HL-60/S4 treated with phorbol 12-myristate 13-acetate at 8.2 ng/mL for 4 days and 3 days (cell line): Measurements from ENCODE around the gene CERS6.
"Not testable (repeated sequence)": the region's sequence is repeated elsewhere in the genome, so short reads cannot be mapped to it uniquely, and the experiment has no call there.

Source experiments
- in situ Hi-C: fragments of 300-500 bp; cut with MboI; formaldehyde crosslinking; loops from 2 replicates; pipeline ENCODE4 v1.15.0; 2022; ENCODE audit warnings: low sequenced_read_pairs

The CERS6 gene

DNA sequence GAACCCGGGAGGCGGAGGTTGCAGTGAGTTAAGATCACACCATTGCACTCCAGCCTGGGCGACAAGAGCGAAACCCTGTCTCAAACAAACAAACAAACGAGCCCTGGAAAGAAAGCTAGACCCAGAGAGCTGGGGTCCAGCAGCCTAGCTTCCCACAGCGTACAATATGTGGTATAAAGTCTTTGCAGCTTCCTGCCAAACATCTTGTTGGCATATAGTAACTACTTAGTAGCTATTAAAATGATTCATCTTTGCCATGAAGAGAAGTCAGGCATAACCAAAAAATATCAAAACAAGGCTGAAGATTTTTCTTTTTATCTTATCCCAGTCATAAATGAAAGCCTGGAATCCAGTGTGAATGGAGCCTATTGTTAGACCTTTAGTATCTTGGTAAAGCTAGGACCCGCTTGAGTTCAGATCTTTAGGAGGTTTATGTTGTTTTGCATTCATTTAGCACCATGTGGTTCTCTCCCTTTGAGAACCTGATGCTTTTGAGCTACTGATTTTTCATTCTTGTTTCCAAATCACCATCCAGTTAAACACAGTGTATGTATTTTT, 206.7 kb downstream of the CERS6 start:
- in situ Hi-C loops, result no loop called here

DNA sequence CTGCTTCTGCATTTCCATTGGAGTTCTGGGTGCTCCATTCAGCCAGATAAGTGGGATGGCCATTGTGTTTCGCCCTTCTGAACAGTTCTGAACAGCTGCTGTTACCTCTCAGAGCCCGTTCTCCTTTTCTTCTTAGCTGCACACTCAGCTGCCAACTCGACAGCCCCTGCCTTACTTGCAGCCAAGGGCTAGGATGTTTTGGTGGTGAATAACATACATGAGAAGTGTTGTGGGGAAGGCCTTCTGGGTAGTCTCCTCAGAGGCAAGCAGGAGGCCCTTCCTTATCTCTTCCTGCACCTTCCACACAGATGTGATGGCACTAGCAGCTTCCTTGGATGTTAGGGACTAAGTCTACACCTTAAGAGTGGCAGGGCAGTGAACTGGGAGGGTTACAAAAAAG, 207.9 kb downstream of the CERS6 start:
- in situ Hi-C loops, result no loop called here

DNA sequence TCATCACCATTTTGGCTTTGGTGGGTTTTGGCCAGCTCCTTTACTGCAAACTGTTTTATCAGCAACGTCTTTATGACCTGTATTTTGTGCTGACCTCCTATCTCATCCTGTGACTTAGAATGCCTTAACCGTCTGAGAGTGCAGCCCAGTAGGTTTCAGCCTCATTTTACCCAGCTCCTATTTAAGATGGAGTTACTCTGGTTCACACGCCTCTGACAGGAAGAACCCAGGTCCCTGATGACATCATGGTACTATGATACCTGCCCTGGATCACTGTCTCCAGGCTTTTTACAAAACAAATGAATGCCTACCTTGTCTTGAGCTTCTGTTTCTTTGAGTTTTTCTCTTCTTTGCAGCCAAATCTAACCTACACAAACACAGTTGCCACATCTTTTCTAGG, 208.6 kb downstream of the CERS6 start:
- in situ Hi-C loops, result not testable (repeated sequence)

DNA sequence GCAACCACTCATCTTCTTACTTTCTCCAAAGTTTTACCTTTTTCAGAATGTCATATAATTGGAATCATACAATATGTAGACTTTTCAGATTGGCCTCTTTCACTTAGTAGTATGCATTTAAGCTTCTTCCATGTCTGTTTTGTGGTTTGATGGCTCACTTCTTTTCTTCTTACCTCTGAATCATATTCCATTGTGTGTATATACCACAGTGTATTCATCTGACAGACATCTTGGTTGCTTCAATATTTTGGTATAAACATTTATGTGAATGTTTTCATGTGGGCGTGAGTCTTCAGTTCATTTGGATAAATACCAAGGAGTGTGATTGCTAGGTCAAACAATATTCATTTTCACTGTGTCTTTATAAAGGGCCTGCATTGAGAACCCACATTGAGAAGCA, 210.3 kb downstream of the CERS6 start:
- in situ Hi-C loops, result no loop called here

DNA sequence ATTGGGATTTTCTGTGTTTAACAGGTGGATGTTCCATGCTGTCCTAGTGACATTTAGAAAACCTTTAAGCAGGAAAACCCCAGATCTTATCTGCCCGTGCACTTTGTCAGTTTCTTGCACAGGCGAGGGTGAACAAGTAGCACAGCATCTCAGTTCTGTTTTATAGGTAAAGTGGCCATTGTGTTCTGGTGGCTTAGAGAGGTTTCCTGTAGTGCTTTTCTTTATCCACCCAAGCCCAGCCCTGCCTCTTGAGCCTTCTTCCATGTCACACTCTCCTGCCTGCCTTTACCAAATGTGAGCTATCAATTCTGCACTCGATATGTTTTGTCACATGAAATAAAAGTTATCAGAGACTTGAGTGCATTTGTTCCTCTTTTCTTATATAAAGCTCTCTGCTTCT, 211.1 kb downstream of the CERS6 start:
- in situ Hi-C loops, result no loop called here

DNA sequence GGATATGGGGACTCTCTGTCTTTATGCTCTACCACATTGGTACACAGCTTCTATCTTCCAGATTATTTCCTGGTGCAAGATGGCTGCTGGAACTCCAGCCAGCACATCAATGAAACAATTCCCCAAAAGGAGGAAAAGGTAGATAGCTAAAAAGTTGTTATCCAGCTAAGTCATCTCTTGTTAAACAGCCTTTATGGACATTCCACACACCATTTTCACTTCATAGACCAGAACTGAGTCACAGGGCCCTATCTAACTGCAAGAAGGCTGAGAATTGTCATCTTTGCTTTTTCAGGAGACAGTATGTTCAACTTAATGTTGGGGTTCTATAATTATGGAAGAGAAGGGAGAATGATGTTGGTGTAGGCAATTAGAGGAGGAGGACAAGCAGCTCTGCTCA, 213.1 kb downstream of the CERS6 start:
- in situ Hi-C loops, result no loop called here

DNA sequence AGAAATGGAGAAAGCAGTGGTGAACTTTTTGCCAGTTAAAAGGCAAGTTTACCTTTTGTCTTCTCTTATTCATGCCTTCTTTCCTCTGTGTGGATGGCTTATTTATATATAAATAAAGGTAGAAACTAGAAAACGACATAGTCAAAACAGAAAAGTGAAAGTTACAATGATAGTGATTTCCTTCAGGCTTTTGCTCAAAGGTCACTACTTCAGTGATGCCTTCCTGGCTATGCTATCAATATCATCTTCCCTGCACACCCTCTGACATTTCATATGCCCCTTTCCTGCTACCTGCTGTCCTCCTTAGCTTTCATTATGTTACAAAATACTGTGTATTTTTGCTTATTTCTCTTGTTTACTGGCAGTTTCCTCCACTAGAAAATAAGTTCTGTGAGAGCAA, 214.4 kb downstream of the CERS6 start:
- in situ Hi-C loops, result no loop called here

DNA sequence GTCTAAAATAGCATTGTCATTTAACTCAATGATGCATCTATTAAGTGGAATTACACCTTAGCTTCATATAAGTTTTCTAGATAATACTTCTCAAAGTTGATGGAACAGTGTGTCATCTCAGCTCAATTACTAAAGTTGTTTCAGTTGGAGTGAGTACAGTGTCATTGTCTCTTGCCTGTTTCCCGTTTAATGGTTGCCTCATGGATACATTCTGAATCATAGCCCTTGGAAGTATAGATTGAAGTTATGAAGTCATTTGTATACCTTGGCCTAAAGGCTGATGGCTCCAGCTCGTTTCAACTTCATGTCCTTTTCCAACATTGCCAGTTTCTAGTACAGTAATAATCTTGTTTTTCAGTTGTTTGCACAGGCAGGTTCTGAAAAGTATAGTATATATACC, 215.9 kb downstream of the CERS6 start:
- in situ Hi-C loops, result no loop called here

DNA sequence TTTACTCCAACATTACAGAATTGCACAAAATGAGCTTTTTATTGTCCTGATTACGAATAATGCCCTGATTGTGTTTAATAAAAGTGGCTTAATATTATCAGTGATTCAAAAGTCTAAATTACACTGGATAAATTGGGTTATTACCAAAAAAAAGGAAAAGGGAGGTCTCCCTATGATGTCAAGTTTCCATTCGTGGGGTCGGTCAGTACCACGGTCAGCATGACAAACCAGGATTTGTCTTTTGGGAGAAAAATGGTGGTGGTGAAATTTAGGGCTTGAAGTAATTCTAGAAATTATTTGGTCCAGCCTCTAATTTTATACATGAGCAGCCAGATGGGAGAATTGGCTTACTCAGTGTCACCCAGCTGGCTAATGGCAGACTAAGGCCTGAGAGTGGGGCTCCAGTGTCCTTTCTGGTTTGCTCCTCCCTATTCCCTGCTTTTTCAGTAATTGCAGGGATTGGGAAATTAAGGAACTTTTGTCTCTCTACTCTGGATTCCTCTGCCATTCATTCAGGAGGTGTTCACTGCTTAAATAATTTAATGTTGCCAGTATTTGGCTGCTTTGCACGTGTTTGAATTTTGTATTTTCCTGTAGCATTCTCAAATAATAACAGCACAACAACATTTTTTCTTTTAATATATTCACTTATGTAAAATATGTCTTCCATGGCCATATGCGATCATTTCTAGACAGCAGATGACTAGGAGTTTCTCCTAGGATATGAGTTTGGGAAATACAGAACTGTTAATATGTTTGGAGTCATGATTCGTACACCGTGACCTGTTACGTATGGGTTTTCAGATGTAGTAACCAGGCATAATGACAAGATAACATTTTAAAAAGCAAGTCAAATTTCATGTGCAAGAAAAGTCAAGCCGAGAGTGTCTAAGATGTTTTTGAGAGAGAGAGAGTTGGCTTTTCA, 217.5 kb downstream of the CERS6 start:
- in situ Hi-C loops, result no loop called here

DNA sequence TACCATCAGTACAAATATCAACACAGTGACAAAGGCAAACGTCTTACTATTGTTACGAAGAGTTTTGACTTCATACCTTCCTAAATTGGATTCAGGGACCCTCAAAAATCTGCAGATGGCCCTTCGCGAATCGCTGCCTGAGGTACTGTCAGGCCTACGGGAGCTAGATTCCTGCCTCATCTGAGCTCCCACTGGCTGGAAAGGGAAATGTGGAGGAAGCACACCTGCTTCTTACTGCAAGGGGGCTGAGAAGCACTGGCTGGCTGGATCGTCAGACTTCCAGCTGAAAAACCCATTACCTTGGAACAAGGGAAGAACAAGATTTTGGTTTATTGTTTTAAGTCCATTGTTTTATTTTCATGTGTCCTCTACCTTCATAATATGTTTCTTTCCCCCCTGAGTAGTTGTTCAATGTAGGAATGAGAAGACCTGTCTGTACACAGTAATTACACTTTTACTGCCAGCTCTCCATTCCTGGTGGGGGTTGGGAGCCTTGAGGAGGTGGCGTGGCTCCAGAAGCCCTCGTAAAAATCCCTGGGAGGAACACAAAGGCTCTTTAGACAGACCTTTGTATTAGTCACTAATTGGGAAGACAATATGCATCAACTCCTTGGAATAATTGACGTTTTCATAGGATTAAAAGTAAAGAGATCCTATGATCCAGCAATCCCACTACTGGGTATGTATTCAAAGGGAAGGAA, 222.2 kb downstream of the CERS6 start:
- in situ Hi-C loops, result no loop called here

DNA sequence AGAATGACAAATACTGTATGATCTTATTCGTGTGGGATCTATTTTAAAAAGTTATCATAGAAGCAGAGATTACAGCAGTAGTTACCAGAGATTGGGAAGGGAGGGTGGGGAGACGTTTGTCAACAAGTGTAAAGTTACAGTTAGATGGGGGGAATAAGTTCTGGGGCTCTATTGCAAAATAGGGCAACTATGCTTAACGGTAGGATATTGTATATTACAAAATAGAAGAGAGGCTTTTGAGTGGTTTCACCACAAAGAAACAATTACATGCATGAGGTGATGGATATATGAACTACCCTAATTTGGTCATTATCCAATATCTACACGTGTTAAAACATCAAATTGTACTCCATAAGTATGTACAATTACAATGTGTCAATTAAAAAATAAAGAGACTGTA, 223.0 kb downstream of the CERS6 start:
- in situ Hi-C loops, result no loop called here

DNA sequence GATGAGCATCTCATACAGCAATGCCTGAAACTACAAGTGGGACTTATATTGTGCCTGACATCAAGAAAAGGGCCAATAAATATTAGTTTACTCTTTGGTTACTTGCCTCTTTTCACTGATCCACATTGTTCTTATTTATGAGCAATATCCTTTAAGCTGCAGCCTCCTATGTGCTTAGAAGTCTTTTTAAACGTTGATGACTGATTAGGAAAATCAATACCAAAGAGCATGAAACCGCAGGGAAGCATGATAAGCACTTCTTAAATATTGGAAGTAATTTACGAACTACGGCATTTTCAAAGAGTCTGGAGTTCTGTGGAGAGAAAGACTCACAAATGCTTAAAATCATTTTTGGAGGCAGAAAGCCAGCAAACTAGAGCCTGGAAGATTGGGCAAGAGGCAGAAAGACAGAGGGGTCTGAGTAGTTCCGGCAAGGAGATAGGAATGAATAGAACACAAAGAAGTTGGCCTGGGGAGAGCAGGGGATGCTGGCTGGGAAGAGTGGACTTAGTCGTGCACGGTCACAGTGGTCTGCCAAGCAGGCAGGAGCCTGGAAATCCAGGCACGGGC, 223.8 kb downstream of the CERS6 start:
- in situ Hi-C loops, result no loop called here

DNA sequence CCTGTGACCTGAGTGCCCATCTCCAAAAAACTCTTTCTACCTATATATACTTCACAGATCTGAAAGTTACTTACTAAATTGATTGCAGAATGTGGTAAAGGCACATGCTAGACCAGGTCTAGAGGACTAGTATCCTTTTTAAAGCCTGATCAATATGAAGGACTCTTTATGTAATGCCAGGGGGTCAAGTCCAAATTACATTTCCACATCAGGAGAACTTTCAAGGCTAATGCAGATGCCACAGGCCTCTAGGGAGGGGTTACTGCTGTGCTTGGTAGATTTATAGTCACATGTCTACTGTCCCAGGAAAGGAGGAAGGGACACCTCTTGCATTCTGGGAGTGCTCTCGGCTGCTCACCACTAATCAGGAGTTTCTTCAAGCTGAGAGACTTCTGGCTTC, 227.9 kb downstream of the CERS6 start:
- in situ Hi-C loops, result no loop called here

DNA sequence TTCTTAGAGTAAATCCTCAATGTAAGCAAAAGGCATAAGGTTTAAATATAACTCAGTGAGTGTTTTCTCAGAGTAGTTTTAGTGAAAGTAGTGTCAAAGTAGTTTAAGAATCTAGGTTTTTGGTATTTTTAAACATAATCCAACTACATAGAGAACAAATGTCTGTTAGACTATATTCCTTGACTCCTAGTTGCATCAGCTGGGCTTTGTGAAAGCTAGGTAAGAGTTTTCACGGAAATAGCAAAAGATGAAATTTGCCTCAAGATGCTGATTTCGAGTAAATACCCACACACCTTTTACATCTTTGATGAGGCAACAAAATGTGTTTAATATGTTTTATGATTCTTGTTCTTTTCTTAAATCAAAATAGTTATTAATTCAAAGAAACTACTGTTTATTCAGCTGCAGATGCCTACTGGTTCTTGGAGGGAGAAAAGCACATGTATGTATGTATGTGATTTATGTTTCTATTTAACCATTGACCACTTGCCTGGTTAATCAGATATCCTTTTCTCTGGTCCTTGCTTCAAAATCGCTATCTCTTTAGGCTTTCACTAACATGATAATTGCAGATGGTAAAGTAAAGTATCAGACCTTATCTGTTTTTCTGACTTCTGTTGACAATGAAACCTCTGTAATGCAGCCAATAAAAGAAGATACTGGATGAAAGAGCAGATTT, 229.0 kb downstream of the CERS6 start:
- in situ Hi-C loops, result no loop called here

DNA sequence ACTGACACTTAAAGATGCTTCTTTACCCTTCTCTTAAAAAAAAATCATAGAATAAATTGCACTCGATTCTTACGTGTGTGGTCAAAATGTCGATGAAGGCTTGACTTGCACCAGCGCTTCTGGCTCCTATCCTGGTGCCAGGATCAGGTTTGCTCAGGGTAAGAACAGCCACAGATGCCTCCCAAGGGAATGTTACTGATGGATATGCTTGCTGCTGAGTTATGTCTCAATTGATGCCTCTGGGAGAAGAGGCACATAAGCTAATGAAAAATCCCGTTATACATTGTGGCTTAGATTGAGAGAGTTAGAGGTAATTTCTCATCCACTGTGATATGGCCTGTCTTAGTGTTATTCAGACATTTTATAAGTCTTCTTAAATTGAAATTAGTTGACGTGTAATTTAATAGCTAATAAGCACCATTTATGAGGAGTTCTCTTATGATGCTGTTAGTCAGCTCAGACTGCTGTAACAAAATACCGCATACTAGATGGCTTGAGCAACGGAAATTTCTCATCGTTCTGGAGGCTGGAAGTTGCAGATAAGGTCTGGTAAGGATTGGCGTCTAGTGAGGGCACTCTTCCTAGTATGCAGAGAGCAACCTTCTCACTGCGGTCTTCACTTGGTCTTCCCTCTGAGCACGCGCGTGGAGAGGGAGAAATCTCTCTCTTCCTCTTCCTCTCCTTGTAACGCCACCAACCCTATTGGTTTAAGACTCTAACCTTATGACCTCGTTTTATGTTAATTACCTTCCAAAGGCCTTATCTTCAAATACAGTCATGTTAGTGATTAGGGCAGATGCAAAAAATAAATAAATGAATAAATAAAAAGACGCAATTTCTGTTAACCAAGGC, 229.8 kb downstream of the CERS6 start:
- in situ Hi-C loops, result no loop called here

DNA sequence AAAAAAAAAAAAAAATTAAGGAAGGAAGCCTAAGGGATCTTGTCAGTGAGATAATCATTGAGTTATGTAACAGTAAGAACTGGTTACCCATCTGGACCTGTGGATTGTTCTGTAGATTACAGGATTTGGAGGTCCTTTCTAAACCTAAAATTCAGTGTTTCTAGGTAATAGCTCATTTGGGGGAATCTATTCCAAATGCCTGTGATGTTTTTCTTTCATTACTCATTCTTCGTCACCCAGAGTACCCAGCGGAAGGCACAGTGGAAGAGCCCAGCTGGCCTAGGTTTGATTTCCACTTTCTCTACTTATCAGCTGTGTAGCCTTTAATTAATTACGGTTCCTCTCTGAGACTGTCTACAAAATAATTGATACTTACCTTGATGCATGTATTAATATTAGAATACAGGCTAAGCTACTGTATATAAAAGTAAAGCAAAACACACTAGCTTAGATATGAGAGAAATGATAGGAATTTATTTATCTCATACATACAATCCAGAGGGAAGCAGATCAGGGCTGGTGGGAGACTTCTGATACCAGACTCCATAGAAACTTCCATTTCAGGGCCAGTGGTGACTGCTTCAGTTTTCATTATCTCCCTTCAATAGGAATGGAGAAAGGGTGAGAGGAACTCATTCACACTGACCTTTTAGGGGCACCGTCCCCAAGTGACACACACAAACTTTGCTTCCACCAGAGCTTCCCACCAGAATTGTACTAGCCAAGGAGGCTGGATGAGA, 230.6 kb downstream of the CERS6 start:
- in situ Hi-C loops, result no loop called here

DNA sequence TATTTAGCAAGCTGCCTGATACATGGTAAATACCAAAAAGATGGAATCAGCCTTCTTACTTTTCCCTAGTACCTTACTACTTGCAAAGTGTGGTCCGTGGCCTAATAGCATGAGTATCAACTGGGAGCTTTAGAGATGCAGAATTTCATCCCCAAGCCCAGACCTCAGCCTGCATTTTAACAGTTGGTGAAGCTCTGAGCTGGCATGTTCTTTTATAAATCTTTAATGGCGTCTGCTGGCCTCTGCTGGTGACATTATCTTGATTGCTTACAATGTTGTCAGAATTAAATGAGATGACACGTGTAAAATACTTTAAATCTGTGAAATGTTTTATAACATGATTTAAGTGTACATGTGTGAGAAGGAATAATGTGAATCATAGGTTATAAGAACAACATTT, 231.2 kb downstream of the CERS6 start:
- in situ Hi-C loops, result no loop called here

DNA sequence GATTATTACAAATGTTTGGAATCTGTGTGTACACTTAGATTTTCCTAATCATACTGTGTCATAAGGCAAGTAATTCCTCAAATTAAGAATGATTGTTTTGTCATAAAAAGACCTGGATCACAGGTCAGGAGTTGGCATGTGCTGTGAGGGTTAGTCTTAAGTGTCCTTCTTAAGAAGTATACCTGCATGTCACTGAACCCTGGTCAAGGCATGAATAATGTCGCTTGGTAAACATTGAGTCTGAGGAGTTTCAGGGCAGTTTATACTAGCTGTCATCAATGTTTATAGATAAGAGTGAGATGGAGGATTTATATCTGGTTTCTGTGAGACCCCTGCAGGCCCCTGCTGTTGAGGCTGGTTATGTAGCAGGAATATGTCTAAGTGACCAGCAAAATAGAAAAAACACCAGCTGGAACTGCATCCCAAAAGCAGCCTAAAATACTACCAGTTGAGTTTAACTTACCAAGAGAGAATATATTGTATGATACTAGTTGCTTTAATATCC, 234.4 kb downstream of the CERS6 start:
- in situ Hi-C loops, result no loop called here

DNA sequence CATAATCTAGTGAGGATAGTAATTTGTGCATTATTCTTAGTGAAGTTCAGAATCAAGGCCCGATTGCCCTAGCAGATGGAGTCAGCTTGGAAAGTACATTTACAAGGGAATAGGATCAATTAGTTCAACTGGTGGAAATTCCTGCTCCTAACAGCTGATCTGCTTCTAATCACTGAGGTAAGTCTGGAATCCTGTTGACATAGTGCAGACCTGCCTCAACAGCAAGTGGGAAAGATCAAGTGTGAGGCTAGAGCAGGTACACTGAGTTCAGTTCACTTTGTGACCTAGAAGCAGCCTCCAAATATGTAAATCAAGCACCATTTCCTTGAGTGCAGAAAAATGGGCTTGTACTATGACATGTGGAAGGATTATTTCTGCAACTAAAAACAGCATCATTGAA, 235.1 kb downstream of the CERS6 start:
- in situ Hi-C loops, result no loop called here
